ENCODE results near the gene KCNIP1.

DNA sequence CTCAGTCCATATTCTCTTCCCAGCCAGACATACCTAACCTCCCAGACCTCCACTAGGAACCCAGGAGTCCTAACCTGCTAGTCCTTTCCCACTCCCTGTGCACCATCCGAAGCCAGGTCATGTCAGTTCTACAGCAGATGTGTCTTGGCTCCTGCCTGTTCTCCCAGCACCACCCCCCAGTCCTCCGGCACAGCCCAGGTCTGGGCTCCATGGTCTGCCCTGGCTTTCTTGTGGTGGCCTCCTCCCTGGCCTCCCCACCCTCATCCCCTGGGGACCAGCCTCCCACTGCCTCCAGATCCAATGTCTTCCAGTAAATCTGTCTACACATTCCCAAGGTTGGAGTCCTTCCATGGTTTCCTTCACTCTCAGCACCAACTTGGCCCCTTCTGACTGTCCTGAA lies 20.0 kb downstream of the KCNIP1 start:
- TF ChIP-seq, protein P1, sequence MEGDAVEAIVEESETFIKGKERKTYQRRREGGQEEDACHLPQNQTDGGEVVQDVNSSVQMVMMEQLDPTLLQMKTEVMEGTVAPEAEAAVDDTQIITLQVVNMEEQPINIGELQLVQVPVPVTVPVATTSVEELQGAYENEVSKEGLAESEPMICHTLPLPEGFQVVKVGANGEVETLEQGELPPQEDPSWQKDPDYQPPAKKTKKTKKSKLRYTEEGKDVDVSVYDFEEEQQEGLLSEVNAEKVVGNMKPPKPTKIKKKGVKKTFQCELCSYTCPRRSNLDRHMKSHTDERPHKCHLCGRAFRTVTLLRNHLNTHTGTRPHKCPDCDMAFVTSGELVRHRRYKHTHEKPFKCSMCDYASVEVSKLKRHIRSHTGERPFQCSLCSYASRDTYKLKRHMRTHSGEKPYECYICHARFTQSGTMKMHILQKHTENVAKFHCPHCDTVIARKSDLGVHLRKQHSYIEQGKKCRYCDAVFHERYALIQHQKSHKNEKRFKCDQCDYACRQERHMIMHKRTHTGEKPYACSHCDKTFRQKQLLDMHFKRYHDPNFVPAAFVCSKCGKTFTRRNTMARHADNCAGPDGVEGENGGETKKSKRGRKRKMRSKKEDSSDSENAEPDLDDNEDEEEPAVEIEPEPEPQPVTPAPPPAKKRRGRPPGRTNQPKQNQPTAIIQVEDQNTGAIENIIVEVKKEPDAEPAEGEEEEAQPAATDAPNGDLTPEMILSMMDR (IDR thresholded peaks at IDR 0.05; ENCODE audit: insufficient read depth, low read depth, low read length) = no peak
- no peak for TF ChIP-seq EZH2 (IDR thresholded peaks at IDR 0.05; ENCODE audit: insufficient read depth, low read length)
